Erythroblast (primary cell): ENCODE data around the gene BIN1.
"Not testable (repeated sequence)": the region's sequence is repeated elsewhere in the genome, so short reads cannot be mapped to it uniquely, and the experiment has no call there.

Experiments
- GATA1 ChIP-seq: IDR thresholded peaks from 2 replicates; pipeline ENCODE4 v1.6.1; 2011; ENCODE audit warnings: low read depth, mild to moderate bottlenecking, control low read depth, low read length, moderate library complexity
- POLR2A ChIP-seq: IDR thresholded peaks from 2 replicates; pipeline ENCODE4 v1.6.1; 2011; ENCODE audit warnings: mild to moderate bottlenecking, low read length

DNA sequence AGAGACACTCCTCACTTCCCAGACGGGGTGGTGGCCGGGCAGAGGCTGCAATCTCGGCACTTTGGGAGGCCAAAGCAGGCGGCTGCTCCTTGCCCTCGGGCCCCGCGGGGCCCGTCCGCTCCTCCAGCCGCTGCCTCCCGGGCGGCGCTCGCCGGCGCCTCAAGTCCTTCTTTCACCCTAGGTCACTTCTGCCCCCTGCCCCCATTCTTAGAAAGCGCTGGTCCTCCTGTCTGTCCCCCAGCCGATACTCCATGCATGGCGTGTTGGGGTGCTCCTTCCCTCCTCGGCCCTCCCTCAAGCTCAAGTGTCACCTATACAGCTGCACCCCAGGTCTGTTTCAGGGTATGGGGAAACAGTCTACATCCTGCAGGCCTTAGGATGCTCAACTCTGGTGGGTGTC is 13.5 kb upstream of the BIN1 start:
- TF ChIP-seq POLR2A, GATA1: not testable (repeated sequence)
